Spleen (tissue), 11 donors: ENCODE measurements around the gene DLEC1. TPM values are rescaled to one million over a fixed set of nuclear protein-coding genes. Genes with fewer than 3 reads are reported as not detected.

Experiments used
- DNase-seq: peaks from one replicate; pipeline ENCODE4 v3.0.0-alpha.2; 2020
- H3K27ac ChIP-seq, 8 donors: fragments of 200-600 bp; sonication (generic) in 7 of 8; 1 replicate in 4 of 8; 2 replicates in 4 of 8; pipeline versions ENCODE4 v1.5.0 to v1.8.0; 2016 to 2021; ENCODE audit warnings: inconsistent platforms in 4 of 8, mild to moderate bottlenecking in 4 of 8, moderate library complexity in 1 of 8
- H3K27me3 ChIP-seq, 7 donors: fragments of 200-600 bp; sonication (generic) in 6 of 7; replicated peaks in 1 of 7; 1 replicate in 4 of 7; 2 replicates in 3 of 7; pipeline versions ENCODE4 v1.5.0 to v1.8.0; 2016 to 2021; ENCODE audit warnings: inconsistent platforms in 3 of 7, mild to moderate bottlenecking in 1 of 7
- H3K36me3 ChIP-seq, 6 donors: fragments of 200-600 bp; sonication (generic) in 5 of 6; 1 replicate in 4 of 6; 2 replicates in 2 of 6; pipeline versions ENCODE4 v1.5.0 to v1.8.0; 2016 to 2021; ENCODE audit warnings: inconsistent platforms in 2 of 6
- H3K4me1 ChIP-seq, 6 donors: fragments of 200-600 bp; sonication (generic) in 5 of 6; 1 replicate in 3 of 6; 2 replicates in 3 of 6; pipeline versions ENCODE4 v1.5.0 to v1.8.0; 2016 to 2021; ENCODE audit warnings: inconsistent platforms in 3 of 6
- H3K4me3 ChIP-seq, 8 donors: fragments of 200-600 bp; sonication (generic) in 7 of 8; 1 replicate in 4 of 8; 2 replicates in 4 of 8; pipeline versions ENCODE4 v1.5.0 to v1.8.0; 2016 to 2021; ENCODE audit warnings: inconsistent platforms in 4 of 8, mild to moderate bottlenecking in 4 of 8, moderate library complexity in 2 of 8
- H3K9me3 ChIP-seq, 8 donors: fragments of 200-600 bp; sonication (generic) in 7 of 8; 1 replicate in 4 of 8; 2 replicates in 4 of 8; pipeline versions ENCODE4 v1.5.0 to v1.8.0; 2016 to 2021; ENCODE audit warnings: inconsistent platforms in 4 of 8
- CTCF ChIP-seq, 11 experiments: fragments of 200-600 bp in 7 of 11; fragments of 450-650 bp in 4 of 11; sonication (generic) in 4 of 11; IDR thresholded peaks in 8 of 11; conservative IDR thresholded peaks in 3 of 11; 1 replicate in 7 of 11; 2 replicates in 4 of 11; pipeline versions ENCODE4 v1.4.0 to v1.8.0; 2016 to 2021; ENCODE audit warnings: antibody characterized with exemption in 11 of 11, inconsistent platforms in 4 of 11, mild to moderate bottlenecking in 1 of 11
- POLR2A ChIP-seq, 3 donors: fragments of 450-650 bp; IDR thresholded peaks; one replicate each; pipeline ENCODE4 v1.5.1; 2017; ENCODE audit warnings: antibody characterized with exemption in 3 of 3, mild to moderate bottlenecking in 1 of 3
- POLR2AphosphoS5 ChIP-seq, 3 donors: sonication (generic); formaldehyde crosslinking; IDR thresholded peaks; one replicate each; pipeline ENCODE4 v1.5.1; 2017; ENCODE audit warnings: antibody characterized with exemption in 3 of 3
- WGBS, 5 donors: extraction: QIAGEN DNeasy Blood & Tissue Kit in 3 of 5; methylation state at CpG; one replicate each; pipeline versions ENCODE4 v1.1.5 to v1.1.7; 2013 to 2018; 5-methylcytosine and 5-hydroxymethylcytosine counted together
- intact Hi-C: fragments of 100-400 bp; cut with DNase I; formaldehyde crosslinking; loops from one replicate; pipeline ENCODE4 v1.15.0; 2023; ENCODE audit warnings: low total_unique reads
- polyA plus RNA-seq, 3 donors: library from polyadenylated mRNA; stranded (reverse); fragments of 200-250 nt; gene quantifications; one replicate each; pipeline ENCODE4 v1.2.1, GENCODE V29; 2013
- total RNA-seq, 7 donors: library from RNA; depleted of rRNA in 3 of 7; stranded (reverse); fragments of >200 nt in 3 of 7; fragmentation: NEBNext Ultra II Directional in 4 of 7; extraction: Animal tissue kit (Norgen Biotek cat#: 25700) in 4 of 7; gene quantifications; one replicate each; pipeline versions ENCODE4 v1.1.0 to v1.2.1, GENCODE V29; 2016 to 2021
- donor health status: healthy with polysubstance abuse.
- donor health status: DM: no; HTN: no; CAD: no; lungs with moderate emphysema.
- donor health status: DM: no; HTN: no; CAD: no.
- donor health status: Bipolar disorder and iron deficiency.
- donor health status: healthy.
- donor health status: DM: no; HTN: no; CAD: no.
- donor health status: DM: yes; HTN: yes; CAD: no.

DLEC1 gene
- total and polyA plus RNA-seq, 10 donors, result 0.36 to 2.3 (median 0.88) TPM

GRCh38 chr3:37995652-37996641 is 43.1 kb upstream of the DLEC1 start:
- WGBS, 5 donors, result 80 to 86% (median 81%) methylated on average over 10 of the region's 10 CpGs
- intact Hi-C loops, result no loop called here
- Histone ChIP-seq H3K27me3 (no peaks in the 10 kb centered on the region), H3K4me1 (peaks cover 25 to 67% (median 56%) of the 10 kb centered on the region in 6 donors), H3K4me3 (peak overlapping the region in 1 of 8 donors; percentile 77), H3K9me3 (no peaks in the 10 kb centered on the region), H3K36me3 (peaks cover 0 to 38% (median 10%) of the 10 kb centered on the region in 6 donors), H3K27ac (peak overlapping the region in 4 of 8 donors; percentile 8 to 97 (median 60))
- TF ChIP-seq CTCF (IDR thresholded peaks at IDR 0.05 in 8 of 11, conservative IDR thresholded peaks at IDR 0.05 in 3 of 11) (no peak), POLR2A (IDR thresholded peaks at IDR 0.05) (no peak), POLR2AphosphoS5 (IDR thresholded peaks at IDR 0.05) (no peak)
- DNase-seq, result peak; percentile 72

- no peaks in the 10 kb centered on the region for H3K27me3 ChIP-seq
- no peaks in the 10 kb centered on the region for H3K9me3 ChIP-seq
- peaks cover 0 to 46% (median 19%) of the 10 kb centered on the region in 6 donors for H3K36me3 ChIP-seq
- peak; percentile 86 for DNase-seq
- H3K4me3 ChIP-seq, result no peak overlapping the region
- 50 to 56% (median 52%) methylated on average over 7 of the region's 7 CpGs for WGBS, 5 donors
- H3K4me1 ChIP-seq, result peaks cover 25 to 67% (median 56%) of the 10 kb centered on the region in 6 donors
- intact Hi-C loops, result no loop called here
- TF ChIP-seq CTCF (IDR thresholded peaks at IDR 0.05 in 8 of 11, conservative IDR thresholded peaks at IDR 0.05 in 3 of 11), result peak; percentile 90 to 98 (median 94)
- TF ChIP-seq POLR2AphosphoS5 (IDR thresholded peaks at IDR 0.05), result no peak
- TF ChIP-seq POLR2A (IDR thresholded peaks at IDR 0.05), result no peak
- peak overlapping the region in 4 of 8 donors; percentile 8 to 97 (median 96) for H3K27ac ChIP-seq
These were observed 42.2 kb upstream of the DLEC1 start for GRCh38 chr3:37996785-37997301.

GRCh38 chr3:37997342-37997741 is 41.7 kb upstream of the DLEC1 start:
- peaks cover 25 to 67% (median 56%) of the 10 kb centered on the region in 6 donors for H3K4me1 ChIP-seq
- H3K27me3 ChIP-seq, result no peaks in the 10 kb centered on the region
- H3K36me3 ChIP-seq, result peaks cover 0 to 51% (median 24%) of the 10 kb centered on the region in 6 donors
- DNase-seq, result peak; percentile 82
- intact Hi-C loops, result no loop called here
- peak overlapping the region in 3 of 8 donors; percentile 95 to 97 (median 96) for H3K27ac ChIP-seq
- H3K9me3 ChIP-seq, result no peaks in the 10 kb centered on the region
- 92 to 97% (median 95%) methylated on average over 4 to 10 of the region's 10 CpGs for WGBS, 5 donors
- TF ChIP-seq POLR2A (IDR thresholded peaks at IDR 0.05) (no peak), POLR2AphosphoS5 (IDR thresholded peaks at IDR 0.05) (no peak), CTCF (IDR thresholded peaks at IDR 0.05 in 8 of 11, conservative IDR thresholded peaks at IDR 0.05 in 3 of 11) (no peak)
- H3K4me3 ChIP-seq, result no peak overlapping the region
